ENCODE measurements around the gene DMRTC2. TPM values are rescaled to one million over a fixed set of nuclear protein-coding genes. Genes with fewer than 3 reads are reported as not detected.
A peak's percentile ranks its signal among the peaks of the same experiment; 100 is the strongest.

The DMRTC2 gene
- total and polyA plus RNA-seq, 2 of the 8 experiments (the other 6 are each of a cell fraction or from before 2014, with no cell fraction given): not detected

DNA sequence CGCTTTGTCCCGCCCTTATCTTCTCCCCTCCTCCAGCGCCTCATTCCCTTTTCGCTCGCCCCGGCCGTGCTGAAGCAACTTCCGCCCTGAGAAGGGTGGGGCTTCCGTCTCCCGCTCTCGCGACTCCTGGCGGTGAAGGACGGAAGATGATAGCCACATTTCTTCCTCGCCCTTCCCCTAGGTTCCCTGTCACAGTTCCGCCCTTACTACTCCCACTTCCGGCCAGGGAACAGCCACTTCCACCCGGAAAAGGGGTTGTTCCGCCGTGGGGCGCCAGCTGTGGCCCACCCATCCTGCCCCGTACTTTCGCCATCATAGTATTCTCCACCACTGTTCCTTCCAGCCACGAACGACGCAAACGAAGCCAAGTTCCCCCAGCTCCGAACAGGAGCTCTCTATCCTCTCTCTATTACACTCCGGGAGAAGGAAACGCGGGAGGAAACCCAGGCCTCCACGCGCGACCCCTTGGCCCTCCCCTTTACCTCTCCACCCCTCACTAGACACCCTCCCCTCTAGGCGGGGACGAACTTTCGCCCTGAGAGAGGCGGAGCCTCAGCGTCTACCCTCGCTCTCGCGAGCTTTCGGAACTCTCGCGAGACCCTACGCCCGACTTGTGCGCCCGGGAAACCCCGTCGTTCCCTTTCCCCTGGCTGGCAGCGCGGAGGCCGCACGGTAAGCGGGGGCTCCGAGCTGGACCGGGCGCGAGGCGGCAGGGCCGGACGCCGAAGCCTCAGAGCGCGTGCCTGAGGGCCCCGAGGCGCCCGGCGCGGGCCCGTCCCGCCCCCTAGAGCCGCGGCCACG lies 15.0 kb downstream of the DMRTC2 start, which contains the start of gene RPS19:
Gene RPS19 (plus strand): TSS at position 638 of the 801 bp plus-strand sequence. CDS start 520 bp downstream, outside the sequence.
- H3K23ac ChIP-seq (ENCODE audit: insufficient read length): no peak within 1 kb of the TSS
- peak; percentile 100 for TF ChIP-seq TAF1 (IDR thresholded peaks at IDR 0.05; ENCODE audit: low read depth, low read length)

More for the DNA sequence above, 15.0 kb downstream of the DMRTC2 start, which contains the start of gene RPS19:
- peak within 1 kb of the TSS; percentile 75 for H4K5ac ChIP-seq (ENCODE audit: insufficient read length, low read depth, low read length)
- H4K20me1 ChIP-seq (replicated peaks in 1 of 2; ENCODE audit: control insufficient read depth in 1 of 2, insufficient read depth in 2 of 2, low read length in 2 of 2): peaks cover 16 to 21% of the 10 kb centered on the region in 2 experiments
- peaks cover 37 to 44% (median 40%) of the 10 kb centered on the region in 4 experiments for H3K36me3 ChIP-seq (ENCODE audit: control insufficient read depth in 2 of 4, insufficient read depth in 4 of 4, low read length in 3 of 4)
- no peak within 1 kb of the TSS for H2AFZ ChIP-seq (ENCODE audit: low read length)
- ChIA-PET CTCF (ENCODE audit: partially characterized antibody) (interaction anchor here (0.5 to 2.7 kb wide), 8 partner anchors 9 to 107 kb away, joined by 3 to 12 read pairs (median 6); partner anchors contain the start of gene RABAC1), POLR2A (ENCODE audit: partially characterized antibody) (interaction anchor here (0.5 to 7.9 kb wide), 43 partner anchors 9 to 1200 kb away, joined by 3 to 200 read pairs (median 4); partner anchors contain the start of genes ARHGEF1, B3GNT8, CD79A and DMAC2)
- H2AK5ac ChIP-seq (ENCODE audit: low read depth, low read length): peak within 1 kb of the TSS; percentile 78
- H3K27me3 ChIP-seq (replicated peaks in 1 of 4; ENCODE audit: control insufficient read depth in 3 of 4, extremely low read depth in 1 of 4, insufficient read depth in 3 of 4, low read length in 3 of 4): no peaks in the 10 kb centered on the region
- peak; percentile 50 for FAIRE-seq
- no peak within 1 kb of the TSS for H3K14ac ChIP-seq (ENCODE audit: insufficient read length)
- peak within 1 kb of the TSS; percentile 94 for H4K8ac ChIP-seq (ENCODE audit: extremely low read depth, insufficient read depth, low read length)
- H4K91ac ChIP-seq (replicated peaks; ENCODE audit: insufficient read length, low read length): peak within 1 kb of the TSS; percentile 96
- peak; percentile 98 to 99 for DNase-seq (ENCODE audit: low read depth in 1 of 2, low spot score in 2 of 2)
- peak within 1 kb of the TSS; percentile 100 for H3K4ac ChIP-seq (replicated peaks; ENCODE audit: insufficient read length, low read depth, low read length)
- H2BK120ac ChIP-seq (replicated peaks; ENCODE audit: low read depth, low read length): peak within 1 kb of the TSS; percentile 38
- H3K4me3 ChIP-seq (ENCODE audit: extremely low read depth in 1 of 4, insufficient read depth in 2 of 4, low read depth in 3 of 4, low read length in 4 of 4): peak within 1 kb of the TSS; percentile 81 to 99 (median 96)
- peak within 1 kb of the TSS; percentile 98 to 100 (median 99) for H3K9ac ChIP-seq (replicated peaks in 1 of 4; ENCODE audit: extremely low read depth in 1 of 4, low read depth in 3 of 4, low read length in 3 of 4)
- peaks cover 3 to 26% (median 14%) of the 10 kb centered on the region in 4 experiments for H3K4me1 ChIP-seq (replicated peaks in 1 of 4; ENCODE audit: control insufficient read depth in 3 of 4, insufficient read depth in 4 of 4, low read length in 3 of 4)
- peak within 1 kb of the TSS; percentile 93 for H3K56ac ChIP-seq (replicated peaks; ENCODE audit: insufficient read length, low read depth, low read length)
- H3K27ac ChIP-seq (ENCODE audit: low read depth, low read length): peak within 1 kb of the TSS; percentile 95
- H2BK5ac ChIP-seq (ENCODE audit: low read depth, low read length): peak within 1 kb of the TSS; percentile 98
- H2BK12ac ChIP-seq (ENCODE audit: low read depth, low read length): no peak within 1 kb of the TSS
- peaks cover 18% of the 10 kb centered on the region for H3K79me1 ChIP-seq (ENCODE audit: low read depth, low read length)
- H3K9me3 ChIP-seq (ENCODE audit: insufficient read depth in 2 of 2, low read depth in 1 of 2, low read length in 1 of 2): no peaks in the 10 kb centered on the region
- peaks cover 22 to 47% of the 10 kb centered on the region in 2 experiments for H3K79me2 ChIP-seq (ENCODE audit: control insufficient read depth in 1 of 2, insufficient read depth in 2 of 2, low read length in 2 of 2)
- peak within 1 kb of the TSS; percentile 36; the same call in 1 of the 2 replicates for H2BK15ac ChIP-seq (ENCODE audit: low read length)
- H3K18ac ChIP-seq (ENCODE audit: extremely low read depth, low read length): peak within 1 kb of the TSS; percentile 92
- no peak within 1 kb of the TSS for H2BK20ac ChIP-seq (ENCODE audit: low read length)
- peaks cover 6% of the 10 kb centered on the region for H3K23me2 ChIP-seq (ENCODE audit: low read depth, low read length)
- H3K4me2 ChIP-seq (ENCODE audit: insufficient read depth in 1 of 2, low read depth in 2 of 2, low read length in 2 of 2): peak within 1 kb of the TSS; percentile 92 to 97
- WGBS, 2 experiments (ENCODE audit: extremely low coverage in 1 of 2, insufficient coverage in 1 of 2, insufficient read length in 1 of 2, insufficient replicate concordance in 2 of 2, low coverage in 1 of 2, low lambda C conversion rate in 2 of 2, missing lambda C conversion rate in 1 of 2): 1% methylated on average over 36 of the region's 76 CpGs; no CpG with 5 or more reads in 1 of the 2 experiments
